IPS-15b (cell line): ENCODE measurements around the gene ZIC4.

Experiments used
- H3K27me3 ChIP-seq: one replicate; pipeline ENCODE4 v1.6.1; 2013; ENCODE audit warnings: low read length; ENCODE audit not compliant: control insufficient read depth, insufficient read depth
- H3K36me3 ChIP-seq: one replicate; pipeline ENCODE4 v1.6.1; 2013; ENCODE audit warnings: low read length; ENCODE audit not compliant: control insufficient read depth, insufficient read depth
- H3K4me1 ChIP-seq: one replicate; pipeline ENCODE4 v1.6.1; 2013; ENCODE audit warnings: mild to moderate bottlenecking, low read length; ENCODE audit not compliant: control insufficient read depth, insufficient read depth
- H3K4me3 ChIP-seq: one replicate; pipeline ENCODE4 v1.5.1; 2013; ENCODE audit warnings: low read depth, low read length
- H3K9ac ChIP-seq: one replicate; pipeline ENCODE4 v1.6.1; 2013; ENCODE audit warnings: low read depth, mild to moderate bottlenecking, low read length
- H3K9me3 ChIP-seq: one replicate; pipeline ENCODE4 v1.6.1; 2013; ENCODE audit warnings: mild to moderate bottlenecking, low read length; ENCODE audit not compliant: control insufficient read depth, insufficient read depth

Gene ZIC4

GRCh38 chr3:147341727-147342126, 64.6 kb downstream of the ZIC4 start:
- H3K4me3 ChIP-seq = no peak overlapping the region
- no peaks in the 10 kb centered on the region for H3K27me3 ChIP-seq
- peaks cover 16% of the 10 kb centered on the region for H3K4me1 ChIP-seq
- H3K9me3 ChIP-seq = no peaks in the 10 kb centered on the region
- no peak overlapping the region for H3K9ac ChIP-seq
- no peaks in the 10 kb centered on the region for H3K36me3 ChIP-seq

GRCh38 chr3:147336543-147337278, 69.6 kb downstream of the ZIC4 start:
- Histone ChIP-seq H3K27me3 (no peaks in the 10 kb centered on the region), H3K36me3 (no peaks in the 10 kb centered on the region), H3K9me3 (no peaks in the 10 kb centered on the region), H3K9ac (no peak overlapping the region), H3K4me3 (no peak overlapping the region), H3K4me1 (peaks cover 9% of the 10 kb centered on the region)
